Activated T-cell treated with anti-CD3 and anti-CD28 coated beads, Interleukin-2, amount 50 U/mL, for 24 hours (primary cell): Measurements from ENCODE around the gene DOCK1.

Experiments used
- DNase-seq: peaks from one replicate; pipeline ENCODE4 v3.0.0-alpha.2; 2020
- H3K27ac Mint-ChIP-seq: 2 replicates; pipeline ENCODE4 v1.8.0; 2020; ENCODE audit warnings: mild to moderate bottlenecking, mixed read lengths
- H3K27me3 Mint-ChIP-seq: 2 replicates; pipeline ENCODE4 v1.8.0; 2020; ENCODE audit warnings: mixed read lengths
- H3K36me3 Mint-ChIP-seq: 2 replicates; pipeline ENCODE4 v1.8.0; 2020; ENCODE audit warnings: low read depth, mixed read lengths
- H3K4me1 Mint-ChIP-seq: 2 replicates; pipeline ENCODE4 v1.8.0; 2020; ENCODE audit warnings: low read depth, mixed read lengths
- H3K4me3 Mint-ChIP-seq: 2 replicates; pipeline ENCODE4 v1.8.0; 2020; ENCODE audit warnings: mild to moderate bottlenecking, moderate library complexity, mixed read lengths
- H3K9me3 Mint-ChIP-seq: 2 replicates; pipeline ENCODE4 v1.8.0; 2020; ENCODE audit warnings: mixed read lengths

DOCK1 gene

DNA sequence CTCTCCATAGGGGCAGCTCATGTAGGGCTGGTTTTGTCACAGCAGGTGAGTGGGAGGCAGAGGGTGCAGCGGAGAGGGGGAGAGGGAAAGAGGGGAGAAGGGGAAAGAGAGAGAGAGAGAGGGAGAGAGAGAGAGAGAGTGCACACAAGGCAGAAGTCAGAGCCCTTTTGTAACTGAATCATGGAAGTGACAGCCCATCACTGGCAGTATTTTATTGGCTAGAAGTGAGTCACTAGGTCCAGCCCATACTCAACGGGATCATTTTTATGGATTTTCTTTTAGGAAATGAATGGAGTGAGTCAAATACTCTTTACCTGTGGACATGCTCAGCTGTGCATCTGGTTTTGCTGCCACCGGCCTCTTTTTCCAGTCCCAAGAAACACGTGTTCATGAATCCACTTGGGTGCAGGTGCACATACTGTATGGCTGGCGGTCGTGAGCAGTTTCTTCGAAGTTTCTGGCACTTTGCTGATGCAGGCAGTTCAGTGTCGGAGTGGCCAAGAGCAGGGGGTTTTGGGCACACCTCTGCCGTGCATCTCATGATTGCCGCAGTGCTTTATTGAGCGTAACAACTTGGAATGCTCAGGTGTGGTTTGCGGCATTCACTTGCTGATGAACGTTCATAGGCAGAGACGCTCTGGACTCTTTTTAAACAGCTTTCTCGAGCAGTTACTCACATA, 40.3 kb downstream of the DOCK1 start:
- Mint-ChIP-seq H3K9me3 (no peaks in the 10 kb centered on the region), H3K27ac (no peak overlapping the region), H3K4me3 (no peak overlapping the region), H3K36me3 (no peaks in the 10 kb centered on the region), H3K27me3 (no peaks in the 10 kb centered on the region), H3K4me1 (no peaks in the 10 kb centered on the region)
- no peak for DNase-seq

- no peak for DNase-seq
- H3K27me3 Mint-ChIP-seq = no peaks in the 10 kb centered on the region
- H3K27ac Mint-ChIP-seq = no peak overlapping the region
- no peaks in the 10 kb centered on the region for H3K36me3 Mint-ChIP-seq
- no peak overlapping the region for H3K4me3 Mint-ChIP-seq
- H3K4me1 Mint-ChIP-seq = no peaks in the 10 kb centered on the region
- no peaks in the 10 kb centered on the region for H3K9me3 Mint-ChIP-seq
These were observed 41.5 kb downstream of the DOCK1 start for GRCh38 chr10:126946746-126947145.

- no peaks in the 10 kb centered on the region for H3K27me3 Mint-ChIP-seq
- H3K4me3 Mint-ChIP-seq = no peak overlapping the region
- no peaks in the 10 kb centered on the region for H3K9me3 Mint-ChIP-seq
- H3K36me3 Mint-ChIP-seq = no peaks in the 10 kb centered on the region
- no peak for DNase-seq
- no peaks in the 10 kb centered on the region for H3K4me1 Mint-ChIP-seq
- H3K27ac Mint-ChIP-seq = no peak overlapping the region
These were observed 43.3 kb downstream of the DOCK1 start for GRCh38 chr10:126948355-126949160.

DNA sequence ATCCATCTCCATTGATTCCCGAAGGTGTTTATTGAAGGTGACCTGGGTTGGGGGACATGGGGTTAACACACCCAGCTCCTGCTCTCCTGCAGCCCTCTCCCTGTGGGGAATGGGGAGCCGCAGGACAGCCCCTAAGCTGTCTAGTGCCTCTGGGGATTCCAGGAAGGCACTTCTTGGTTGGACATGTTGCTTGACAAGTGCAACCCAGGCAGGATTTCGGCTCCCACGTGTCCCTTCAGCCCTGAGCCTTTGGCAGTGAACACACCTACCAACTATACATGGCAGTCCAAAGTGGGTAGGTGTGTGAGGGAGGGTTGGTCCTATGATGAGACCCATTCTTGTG, 43.9 kb downstream of the DOCK1 start:
- no peak overlapping the region for H3K27ac Mint-ChIP-seq
- H3K9me3 Mint-ChIP-seq = no peaks in the 10 kb centered on the region
- no peak for DNase-seq
- no peak overlapping the region for H3K4me3 Mint-ChIP-seq
- no peaks in the 10 kb centered on the region for H3K4me1 Mint-ChIP-seq
- no peaks in the 10 kb centered on the region for H3K36me3 Mint-ChIP-seq
- no peaks in the 10 kb centered on the region for H3K27me3 Mint-ChIP-seq

GRCh38 chr10:126950401-126951105, 45.3 kb downstream of the DOCK1 start:
- H3K36me3 Mint-ChIP-seq = no peaks in the 10 kb centered on the region
- no peak for DNase-seq
- H3K9me3 Mint-ChIP-seq = no peaks in the 10 kb centered on the region
- H3K4me3 Mint-ChIP-seq = no peak overlapping the region
- H3K4me1 Mint-ChIP-seq = no peaks in the 10 kb centered on the region
- H3K27ac Mint-ChIP-seq = no peak overlapping the region
- H3K27me3 Mint-ChIP-seq = no peaks in the 10 kb centered on the region

DNA sequence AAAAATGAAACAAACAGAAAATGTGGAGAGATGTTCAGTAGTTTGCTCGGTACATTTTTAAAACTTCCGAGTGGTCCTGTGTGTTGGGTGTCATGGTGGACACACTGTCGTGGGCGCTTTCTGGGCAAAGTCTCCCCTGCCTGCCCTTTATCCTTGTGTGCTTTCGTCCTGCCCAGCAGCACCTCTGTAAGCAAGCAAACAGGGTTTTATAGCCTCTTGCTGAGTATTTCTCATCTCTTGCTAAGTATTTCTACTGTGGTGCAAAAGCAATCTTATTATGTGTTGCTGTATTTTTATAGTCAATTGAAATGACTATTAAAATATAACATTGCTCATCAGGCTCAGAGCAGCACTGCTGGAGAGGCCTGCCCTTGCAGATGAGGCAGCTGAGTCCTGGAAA, 48.7 kb downstream of the DOCK1 start:
- no peak overlapping the region for H3K27ac Mint-ChIP-seq
- no peaks in the 10 kb centered on the region for H3K9me3 Mint-ChIP-seq
- H3K4me1 Mint-ChIP-seq = no peaks in the 10 kb centered on the region
- H3K4me3 Mint-ChIP-seq = no peak overlapping the region
- no peaks in the 10 kb centered on the region for H3K27me3 Mint-ChIP-seq
- DNase-seq = no peak
- no peaks in the 10 kb centered on the region for H3K36me3 Mint-ChIP-seq

DNA sequence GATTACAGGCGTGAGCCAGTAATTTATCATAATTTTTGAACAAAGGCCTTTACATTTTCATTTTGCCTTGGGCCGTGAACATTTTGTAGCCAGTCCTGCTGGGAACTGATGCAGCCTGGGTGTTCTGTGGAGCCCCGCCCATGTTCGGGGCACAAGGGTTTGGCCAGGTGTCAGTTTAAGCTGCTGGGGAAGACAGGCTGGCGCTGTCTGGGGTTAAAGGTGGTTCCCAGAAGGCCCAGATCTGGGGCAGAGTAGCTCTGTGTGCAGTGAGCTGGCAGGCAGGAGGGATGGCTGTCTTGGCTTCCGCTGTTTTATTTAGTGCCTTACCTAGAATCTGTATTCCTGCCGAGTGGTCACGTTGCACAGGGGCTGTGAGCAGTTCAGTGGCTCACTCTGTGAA, 50.2 kb downstream of the DOCK1 start:
- H3K4me1 Mint-ChIP-seq = no peaks in the 10 kb centered on the region

DNA sequence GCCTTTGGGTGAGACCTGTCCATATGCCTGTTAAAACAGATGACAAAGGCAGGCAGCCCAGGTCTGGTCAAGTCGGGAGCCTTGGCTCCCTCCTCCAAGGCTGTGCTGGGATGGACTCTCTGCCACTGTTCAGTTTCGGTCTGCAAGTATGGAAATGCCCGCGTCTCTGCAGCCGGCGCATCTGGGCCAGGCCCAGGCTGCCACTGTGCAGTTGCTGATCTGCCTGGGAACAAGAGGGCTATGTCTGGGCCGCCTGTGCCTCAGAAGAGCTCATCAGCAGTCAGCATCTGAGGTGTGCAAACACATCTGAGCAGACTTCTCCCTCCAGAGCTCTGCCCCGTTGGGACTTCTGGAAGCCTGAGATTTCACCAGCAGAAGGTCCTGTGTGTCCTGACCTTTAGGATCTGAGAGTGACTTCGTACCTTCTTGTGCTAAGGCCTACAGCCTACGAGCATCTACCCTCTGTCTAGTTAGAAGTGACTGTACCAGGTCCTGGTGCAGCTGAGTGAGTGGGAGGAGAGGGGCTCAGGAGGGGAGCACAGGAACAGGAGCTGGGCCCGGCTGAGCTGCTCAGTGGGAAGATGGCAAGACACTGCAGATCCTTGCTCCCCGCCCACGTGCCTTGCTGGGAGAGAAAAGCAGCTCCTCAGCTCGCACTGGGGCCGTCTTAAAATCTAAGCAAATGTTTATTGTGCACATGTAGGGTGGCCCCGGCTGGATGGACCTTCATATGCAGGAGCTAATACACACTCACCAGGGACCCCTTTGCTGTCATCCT, 50.9 kb downstream of the DOCK1 start:
- H3K9me3 Mint-ChIP-seq = no peaks in the 10 kb centered on the region
- H3K27ac Mint-ChIP-seq = no peak overlapping the region
- no peaks in the 10 kb centered on the region for H3K27me3 Mint-ChIP-seq
- no peak overlapping the region for H3K4me3 Mint-ChIP-seq
- H3K36me3 Mint-ChIP-seq = no peaks in the 10 kb centered on the region
- no peaks in the 10 kb centered on the region for H3K4me1 Mint-ChIP-seq
- no peak for DNase-seq

More for the DNA sequence above, 50.2 kb downstream of the DOCK1 start:
- no peak overlapping the region for H3K27ac Mint-ChIP-seq
- H3K4me3 Mint-ChIP-seq = no peak overlapping the region
- DNase-seq = no peak
- H3K36me3 Mint-ChIP-seq = no peaks in the 10 kb centered on the region
- H3K9me3 Mint-ChIP-seq = no peaks in the 10 kb centered on the region
- no peaks in the 10 kb centered on the region for H3K27me3 Mint-ChIP-seq

DNA sequence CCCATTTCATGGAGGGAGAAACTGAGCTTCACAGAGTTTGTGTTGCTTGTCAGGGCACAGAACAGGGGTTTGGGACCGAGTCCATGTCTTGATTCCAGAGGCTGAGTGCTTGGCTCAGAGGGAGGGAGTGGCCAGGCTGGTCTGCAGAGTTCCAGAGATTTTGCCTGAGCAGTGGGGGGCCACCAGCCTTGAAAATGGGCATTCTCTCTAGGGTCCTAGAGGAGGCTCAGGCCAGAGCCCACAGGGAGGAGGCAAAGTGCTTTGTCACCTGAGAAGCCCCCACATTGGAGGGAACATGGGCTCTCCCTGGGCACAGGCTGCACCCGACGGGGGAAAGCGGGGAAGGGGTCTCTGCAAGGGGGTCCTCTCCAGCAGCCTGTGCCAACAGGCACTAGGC, 51.5 kb downstream of the DOCK1 start:
- Mint-ChIP-seq H3K9me3 (no peaks in the 10 kb centered on the region), H3K27me3 (no peaks in the 10 kb centered on the region), H3K4me3 (no peak overlapping the region), H3K36me3 (no peaks in the 10 kb centered on the region), H3K4me1 (peaks cover 2% of the 10 kb centered on the region), H3K27ac (no peak overlapping the region)
- DNase-seq = no peak

DNA sequence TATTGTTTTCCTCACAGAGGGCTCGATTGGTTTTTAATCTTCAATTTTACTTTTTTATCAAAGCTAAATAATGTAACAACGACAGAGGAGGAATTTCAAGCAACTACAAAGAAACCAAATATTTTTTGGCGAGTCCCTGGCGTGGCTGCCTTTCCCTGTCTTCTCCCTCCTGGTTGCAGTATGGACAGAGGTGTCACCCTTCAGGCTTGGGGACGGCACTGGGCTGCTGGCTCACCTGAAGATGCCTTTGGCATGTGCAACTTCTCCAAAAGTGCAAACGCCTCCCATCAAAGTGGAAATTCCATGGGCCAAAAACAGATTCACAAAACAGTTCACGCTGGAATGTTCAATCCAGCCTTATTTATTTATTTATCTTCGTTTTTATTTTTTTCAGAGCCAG, 51.9 kb downstream of the DOCK1 start:
- no peak overlapping the region for H3K4me3 Mint-ChIP-seq
- H3K9me3 Mint-ChIP-seq = no peaks in the 10 kb centered on the region
- H3K4me1 Mint-ChIP-seq = peaks cover 2% of the 10 kb centered on the region
- H3K27ac Mint-ChIP-seq = no peak overlapping the region
- H3K36me3 Mint-ChIP-seq = no peaks in the 10 kb centered on the region
- H3K27me3 Mint-ChIP-seq = no peaks in the 10 kb centered on the region
- DNase-seq = no peak

GRCh38 chr10:126959431-126959830, 54.2 kb downstream of the DOCK1 start:
- Mint-ChIP-seq H3K4me3 (no peak overlapping the region), H3K27me3 (no peaks in the 10 kb centered on the region), H3K36me3 (no peaks in the 10 kb centered on the region), H3K4me1 (peaks cover 2% of the 10 kb centered on the region), H3K27ac (no peak overlapping the region), H3K9me3 (no peaks in the 10 kb centered on the region)
- no peak for DNase-seq

- H3K27me3 Mint-ChIP-seq = no peaks in the 10 kb centered on the region
- no peaks in the 10 kb centered on the region for H3K9me3 Mint-ChIP-seq
- H3K4me3 Mint-ChIP-seq = no peak overlapping the region
- peaks cover 2% of the 10 kb centered on the region for H3K4me1 Mint-ChIP-seq
- no peak overlapping the region for H3K27ac Mint-ChIP-seq
- no peak for DNase-seq
- H3K36me3 Mint-ChIP-seq = no peaks in the 10 kb centered on the region
These were observed 54.9 kb downstream of the DOCK1 start for GRCh38 chr10:126959906-126960685.

DNA sequence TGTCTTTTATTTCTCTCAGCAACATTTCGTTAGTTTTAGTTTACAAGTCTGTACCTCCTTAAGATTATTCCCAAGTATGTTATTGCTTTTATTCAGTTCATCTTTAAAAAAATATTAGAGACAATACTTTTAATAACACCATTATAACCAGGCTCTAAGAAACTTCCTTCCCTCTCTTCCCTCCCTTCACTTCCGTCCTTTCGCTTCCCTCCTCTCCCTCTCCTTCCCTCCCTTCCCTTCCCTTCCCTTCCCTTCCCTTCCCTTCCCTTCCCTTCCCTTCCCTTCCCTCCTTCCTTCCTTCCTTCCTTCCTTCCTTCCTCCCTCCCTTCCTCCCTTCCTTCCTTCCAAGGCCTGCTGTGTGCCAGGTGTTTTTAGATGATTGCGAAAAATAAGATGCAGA, 58.1 kb downstream of the DOCK1 start:
- H3K27me3 Mint-ChIP-seq = no peaks in the 10 kb centered on the region
- peaks cover 2% of the 10 kb centered on the region for H3K4me1 Mint-ChIP-seq
- H3K9me3 Mint-ChIP-seq = peaks cover 3% of the 10 kb centered on the region
- no peak for DNase-seq
- no peaks in the 10 kb centered on the region for H3K36me3 Mint-ChIP-seq
- H3K27ac Mint-ChIP-seq = no peak overlapping the region
- no peak overlapping the region for H3K4me3 Mint-ChIP-seq

DNA sequence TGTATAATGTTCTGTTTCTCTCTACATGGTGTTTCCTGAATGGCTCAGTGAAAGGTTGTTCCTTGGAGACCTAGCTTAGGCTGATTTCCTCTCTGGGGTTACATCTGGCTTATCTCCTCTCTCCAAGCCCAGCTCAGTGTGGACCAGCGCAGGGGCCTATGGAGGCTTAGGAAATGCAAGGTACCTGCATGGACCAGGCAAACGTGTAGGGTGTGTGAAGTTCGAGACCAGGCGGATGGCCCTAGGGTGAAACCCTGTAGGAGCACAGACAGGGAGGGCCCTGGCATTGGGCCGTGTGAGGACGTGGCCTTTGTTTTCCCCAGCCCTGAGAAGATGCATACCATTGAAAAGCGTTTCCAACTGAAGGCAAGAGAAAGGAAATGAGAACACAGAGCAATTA, 59.0 kb downstream of the DOCK1 start:
- Mint-ChIP-seq H3K4me3 (no peak overlapping the region), H3K27me3 (no peaks in the 10 kb centered on the region), H3K9me3 (peaks cover 3% of the 10 kb centered on the region), H3K27ac (no peak overlapping the region), H3K36me3 (no peaks in the 10 kb centered on the region), H3K4me1 (peaks cover 2% of the 10 kb centered on the region)
- no peak for DNase-seq
